Neural cell (in vitro differentiated cells): ENCODE results near the gene OMG.

Experiments used
- EP300 ChIP-seq: fragments of 450-650 bp; conservative IDR thresholded peaks from 2 replicates; pipeline ENCODE4 v1.6.1; 2014; ENCODE audit warnings: antibody characterized with exemption, mild to moderate bottlenecking, moderate library complexity; ENCODE audit not compliant: poor library complexity, severe bottlenecking
- EZH2 ChIP-seq: fragments of 200-600, 300-800 bp; shearing (Covaris generic), sonication (generic); IDR thresholded peaks from 2 replicates; pipeline ENCODE4 v1.6.1; 2014; ENCODE audit warnings: antibody characterized with exemption, low read length, borderline replicate concordance, mild to moderate bottlenecking; ENCODE audit not compliant: insufficient read depth, poor library complexity, severe bottlenecking
- MXI1 ChIP-seq: fragments of 450-650 bp; conservative IDR thresholded peaks from 2 replicates; pipeline ENCODE4 v1.6.1; 2014; ENCODE audit warnings: antibody characterized with exemption, mild to moderate bottlenecking; ENCODE audit not compliant: poor library complexity, severe bottlenecking
- POLR2AphosphoS5 ChIP-seq: IDR thresholded peaks from 2 replicates; pipeline ENCODE4 v1.6.1; 2012
- RAD21 ChIP-seq: fragments of 450-650 bp; conservative IDR thresholded peaks from 2 replicates; pipeline ENCODE4 v1.6.1; 2014; ENCODE audit warnings: antibody characterized with exemption, mild to moderate bottlenecking, moderate library complexity
- TAF1 ChIP-seq: IDR thresholded peaks from 2 replicates; pipeline ENCODE4 v1.6.1; 2012; ENCODE audit warnings: low read depth
- TF ChIP-seq, protein P1 (sequence below): fragments of 450-650 bp; IDR thresholded peaks from 2 replicates; pipeline ENCODE4 v1.5.1; 2014; ENCODE audit warnings: antibody characterized with exemption, mild to moderate bottlenecking, moderate library complexity; ENCODE audit not compliant: poor library complexity, severe bottlenecking

DNA sequence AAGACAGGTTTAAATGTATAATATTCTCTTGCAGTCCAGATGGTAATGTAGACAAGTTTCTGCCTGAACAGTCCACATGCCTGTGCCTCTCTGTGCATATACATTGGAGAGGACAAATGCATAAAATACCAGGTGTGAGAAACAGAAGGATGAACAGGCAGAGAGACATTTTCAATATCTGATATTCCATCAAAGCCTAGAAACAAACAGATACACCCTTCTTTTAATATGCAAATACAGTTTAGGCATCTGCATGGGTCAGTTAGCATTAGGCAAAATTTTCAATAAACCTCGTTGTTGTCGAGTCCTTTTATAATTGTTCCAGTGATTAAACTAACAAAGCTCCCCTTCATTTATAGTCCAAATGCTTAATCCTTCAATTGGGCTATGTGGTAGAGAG is 897 bp downstream of the OMG start:
- TF ChIP-seq, protein P1, sequence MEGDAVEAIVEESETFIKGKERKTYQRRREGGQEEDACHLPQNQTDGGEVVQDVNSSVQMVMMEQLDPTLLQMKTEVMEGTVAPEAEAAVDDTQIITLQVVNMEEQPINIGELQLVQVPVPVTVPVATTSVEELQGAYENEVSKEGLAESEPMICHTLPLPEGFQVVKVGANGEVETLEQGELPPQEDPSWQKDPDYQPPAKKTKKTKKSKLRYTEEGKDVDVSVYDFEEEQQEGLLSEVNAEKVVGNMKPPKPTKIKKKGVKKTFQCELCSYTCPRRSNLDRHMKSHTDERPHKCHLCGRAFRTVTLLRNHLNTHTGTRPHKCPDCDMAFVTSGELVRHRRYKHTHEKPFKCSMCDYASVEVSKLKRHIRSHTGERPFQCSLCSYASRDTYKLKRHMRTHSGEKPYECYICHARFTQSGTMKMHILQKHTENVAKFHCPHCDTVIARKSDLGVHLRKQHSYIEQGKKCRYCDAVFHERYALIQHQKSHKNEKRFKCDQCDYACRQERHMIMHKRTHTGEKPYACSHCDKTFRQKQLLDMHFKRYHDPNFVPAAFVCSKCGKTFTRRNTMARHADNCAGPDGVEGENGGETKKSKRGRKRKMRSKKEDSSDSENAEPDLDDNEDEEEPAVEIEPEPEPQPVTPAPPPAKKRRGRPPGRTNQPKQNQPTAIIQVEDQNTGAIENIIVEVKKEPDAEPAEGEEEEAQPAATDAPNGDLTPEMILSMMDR = no peak
- no peak for TF ChIP-seq RAD21
- TF ChIP-seq EZH2 = no peak
- no peak for TF ChIP-seq EP300
- no peak for TF ChIP-seq TAF1
- no peak for TF ChIP-seq POLR2AphosphoS5
- no peak for TF ChIP-seq MXI1
